CD8-positive, alpha-beta memory T cell (primary cell): ENCODE measurements around the gene URB2. TPM values are rescaled to one million over a fixed set of nuclear protein-coding genes. Genes with fewer than 3 reads are reported as not detected.
"Not testable (repeated sequence)": the region's sequence is repeated elsewhere in the genome, so short reads cannot be mapped to it uniquely, and the experiment has no call there.

Source experiments
- CTCF ChIA-PET: fragments of 350-600 bp; sonication (Branson Sonifier 250); formaldehyde crosslinking; loops from one replicate; lab custom pipeline; 2021; ENCODE audit warnings: antibody characterized with exemption; lab: Charles Lee
- POLR2A ChIA-PET: fragments of 350-600 bp; sonication (Branson Sonifier 250); formaldehyde crosslinking; loops from one replicate; lab custom pipeline; 2021; ENCODE audit warnings: antibody characterized with exemption; lab: Charles Lee
- DNase-seq, 5 donors: peaks; one replicate each; pipeline versions ENCODE4 v3.0.0 to v3.0.0-alpha.2; 2020 to 2022; ENCODE audit warnings: mixed read lengths in 1 of 5
- H3K27ac ChIP-seq: one replicate; pipeline ENCODE4 v1.7.0; 2013; ENCODE audit warnings: low read depth, mild to moderate bottlenecking, low read length, moderate library complexity
- H3K27me3 ChIP-seq: 2 replicates; pipeline ENCODE4 v1.7.0; 2013; ENCODE audit warnings: low read length, mild to moderate bottlenecking; ENCODE audit not compliant: insufficient read depth, poor library complexity, severe bottlenecking
- H3K36me3 ChIP-seq: 2 replicates; pipeline ENCODE4 v1.7.0; 2013; ENCODE audit warnings: mild to moderate bottlenecking, low read length, moderate library complexity; ENCODE audit not compliant: insufficient read depth
- H3K4me1 ChIP-seq: 2 replicates; pipeline ENCODE4 v1.7.0; 2013; ENCODE audit warnings: mild to moderate bottlenecking, low read length, moderate library complexity; ENCODE audit not compliant: insufficient read depth
- H3K4me3 ChIP-seq: 2 replicates; pipeline ENCODE4 v1.7.0; 2013; ENCODE audit warnings: mild to moderate bottlenecking, low read length
- H3K9me3 ChIP-seq: 2 replicates; pipeline ENCODE4 v1.7.0; 2013; ENCODE audit warnings: mild to moderate bottlenecking, low read length
- H3K27ac Mint-ChIP-seq, 8 donors: one replicate each; pipeline ENCODE4 v1.8.0; 2020 to 2021; ENCODE audit warnings: mixed read lengths in 8 of 8, mild to moderate bottlenecking in 6 of 8, inconsistent platforms in 3 of 8, moderate library complexity in 3 of 8
- H3K27me3 Mint-ChIP-seq, 2 donors: one replicate each; pipeline ENCODE4 v1.8.0; 2020 to 2021; ENCODE audit warnings: mixed read lengths in 2 of 2, mild to moderate bottlenecking in 1 of 2, moderate library complexity in 1 of 2
- H3K36me3 Mint-ChIP-seq, 3 donors: one replicate each; pipeline ENCODE4 v1.8.0; 2020 to 2021; ENCODE audit warnings: mixed read lengths in 3 of 3, inconsistent platforms in 1 of 3, mild to moderate bottlenecking in 1 of 3
- H3K4me1 Mint-ChIP-seq, 3 donors: one replicate each; pipeline ENCODE4 v1.8.0; 2020 to 2021; ENCODE audit warnings: mixed read lengths in 3 of 3, inconsistent platforms in 1 of 3, mild to moderate bottlenecking in 1 of 3
- H3K4me3 Mint-ChIP-seq, 7 donors: one replicate each; pipeline ENCODE4 v1.8.0; 2020 to 2021; ENCODE audit warnings: mixed read lengths in 7 of 7, mild to moderate bottlenecking in 6 of 7, moderate library complexity in 4 of 7, inconsistent platforms in 2 of 7
- H3K9me3 Mint-ChIP-seq, 5 donors: one replicate each; pipeline ENCODE4 v1.8.0; 2020 to 2022; ENCODE audit warnings: mixed read lengths in 5 of 5, mild to moderate bottlenecking in 3 of 5, moderate library complexity in 2 of 5, inconsistent platforms in 1 of 5
- polyA plus RNA-seq: library from polyadenylated mRNA; unstranded; fragments of 300-500 nt; fragmentation: Illumina TruSeq; gene quantifications from one replicate; pipeline ENCODE4 v1.2.3, GENCODE V29; 2021
- total RNA-seq, 2 experiments: library from RNA; stranded (reverse); gene quantifications; one replicate each; pipeline ENCODE4 v1.2.3, GENCODE V29; 2021

URB2 gene
- total and polyA plus RNA-seq, 3 experiments from 2014 or later = 6.5 to 38.2 (median 37.6) TPM

DNA sequence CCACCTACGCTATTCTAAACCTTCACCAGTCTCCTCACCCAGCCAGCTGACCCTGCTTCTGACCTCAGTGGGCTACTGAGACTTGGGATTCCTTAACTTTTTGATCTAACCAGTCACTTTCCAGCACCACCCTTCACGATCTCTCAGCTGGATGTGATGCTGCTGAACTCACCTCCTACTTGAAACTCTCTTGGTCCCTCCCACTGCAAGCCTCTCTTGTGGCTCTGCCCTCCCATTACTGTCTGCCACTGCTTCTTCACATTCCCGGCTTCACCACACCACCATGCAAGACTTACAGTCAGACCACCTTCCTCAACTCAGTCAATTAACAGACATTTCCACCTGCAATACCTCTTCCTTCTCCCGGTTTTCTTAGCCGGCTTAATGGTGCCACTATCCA lies 6.4 kb upstream of the URB2 start:
- Histone ChIP-seq H3K36me3 (no peaks in the 10 kb centered on the region), H3K9me3 (no peaks in the 10 kb centered on the region), H3K4me1 (peaks cover 25% of the 10 kb centered on the region), H3K27ac (no peak overlapping the region), H3K27me3 (no peaks in the 10 kb centered on the region), H3K4me3 (no peak overlapping the region)
- Mint-ChIP-seq H3K36me3 (peaks cover 0 to 2% (median 2%) of the 10 kb centered on the region in 3 donors), H3K27me3 (no peaks in the 10 kb centered on the region), H3K4me3 (no peak overlapping the region), H3K27ac (peak overlapping the region in 2 of 8 donors; percentile 4 to 18), H3K9me3 (no peaks in the 10 kb centered on the region), H3K4me1 (peaks cover 42 to 82% (median 65%) of the 10 kb centered on the region in 3 donors)
- POLR2A ChIA-PET = no interaction called here
- CTCF ChIA-PET = no interaction called here
- no peak for DNase-seq

DNA sequence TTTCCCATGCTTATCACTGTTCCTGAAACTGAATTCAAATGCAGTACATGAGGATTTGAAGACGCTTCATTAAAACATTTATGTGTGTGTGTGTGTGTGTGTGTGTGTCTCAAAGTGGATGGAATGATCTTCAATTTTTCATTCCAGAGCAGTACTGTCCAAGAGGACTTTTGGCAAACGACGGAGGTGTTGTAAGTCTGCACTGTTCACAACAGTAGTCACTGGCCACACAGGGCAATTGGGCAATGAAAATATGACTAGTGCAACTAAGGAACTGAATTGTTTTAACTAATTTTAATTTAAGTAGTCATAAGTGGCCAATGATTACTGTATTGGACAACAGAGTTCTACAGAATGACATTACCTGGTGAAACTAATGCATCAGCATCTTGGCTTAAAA lies 5.2 kb upstream of the URB2 start:
- Histone ChIP-seq H3K27me3 (no peaks in the 10 kb centered on the region), H3K4me3 (no peak overlapping the region), H3K27ac (no peak overlapping the region), H3K36me3 (no peaks in the 10 kb centered on the region), H3K9me3 (no peaks in the 10 kb centered on the region), H3K4me1 (peaks cover 29% of the 10 kb centered on the region)
- Mint-ChIP-seq H3K27ac (peak overlapping the region in 1 of 8 donors; percentile 43), H3K27me3 (no peaks in the 10 kb centered on the region), H3K4me3 (no peak overlapping the region), H3K9me3 (no peaks in the 10 kb centered on the region), H3K36me3 (peaks cover 0 to 5% (median 2%) of the 10 kb centered on the region in 3 donors), H3K4me1 (peaks cover 49 to 83% (median 71%) of the 10 kb centered on the region in 3 donors)
- ChIA-PET CTCF (no interaction called here), POLR2A (no interaction called here)
- no peak for DNase-seq

DNA sequence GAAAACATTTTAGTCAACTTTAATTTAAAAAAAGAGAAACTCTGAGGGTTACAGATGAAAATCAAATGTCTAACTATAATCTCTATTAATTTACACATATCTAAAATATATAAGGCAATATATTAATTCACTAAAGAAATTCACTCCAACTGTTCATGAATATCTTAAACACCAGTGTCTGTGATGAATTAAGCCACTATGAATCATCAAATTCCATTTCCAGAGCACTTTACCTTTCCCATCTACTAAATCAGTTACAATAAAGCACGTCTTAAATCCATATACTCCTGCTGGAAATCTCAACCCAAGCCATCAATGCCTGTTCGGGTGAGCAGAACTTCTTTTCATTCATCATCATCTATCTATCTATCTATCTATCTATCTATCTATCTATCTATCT lies 4.4 kb upstream of the URB2 start:
- Mint-ChIP-seq H3K36me3 (peaks cover 0 to 8% (median 2%) of the 10 kb centered on the region in 3 donors), H3K27ac (no peak overlapping the region), H3K4me3 (no peak overlapping the region), H3K9me3 (no peaks in the 10 kb centered on the region), H3K27me3 (no peaks in the 10 kb centered on the region), H3K4me1 (peaks cover 51 to 84% (median 74%) of the 10 kb centered on the region in 3 donors)
- no peak for DNase-seq
- no peak overlapping the region for H3K4me3 ChIP-seq
- ChIA-PET POLR2A (no interaction called here), CTCF (interaction anchor here (0.8 kb wide), 1 partner anchor 66 kb away, joined by 3 read pairs; no protein-coding TSS in a partner anchor)
- H3K4me1 ChIP-seq = peaks cover 29% of the 10 kb centered on the region
- no peak overlapping the region for H3K27ac ChIP-seq
- no peaks in the 10 kb centered on the region for H3K27me3 ChIP-seq
- no peaks in the 10 kb centered on the region for H3K36me3 ChIP-seq
- H3K9me3 ChIP-seq = no peaks in the 10 kb centered on the region

DNA sequence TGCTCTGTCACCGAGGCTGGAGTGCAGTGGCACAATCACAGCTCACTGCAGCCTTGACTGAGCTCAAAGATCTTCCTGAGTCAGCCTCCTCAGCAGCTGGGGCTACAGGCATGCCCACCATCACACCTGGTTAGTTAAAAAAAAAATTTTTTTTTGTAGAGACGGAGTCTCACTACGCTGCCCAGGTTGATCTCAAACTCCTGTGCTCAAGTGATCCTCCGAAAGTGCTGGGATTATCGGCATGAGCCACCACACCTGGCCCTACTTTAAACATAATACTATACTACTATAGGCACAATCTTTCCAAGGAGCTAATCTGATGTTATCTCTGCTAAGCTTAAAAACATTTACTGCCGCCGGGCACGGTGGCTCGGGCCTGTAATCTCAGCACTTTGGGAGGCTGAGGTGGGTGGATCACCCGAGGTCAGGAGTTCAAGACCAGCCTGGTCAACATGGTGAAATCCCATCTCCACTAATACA lies 3.4 kb upstream of the URB2 start:
- H3K9me3 Mint-ChIP-seq, H3K9me3 ChIP-seq, H3K27ac ChIP-seq, H3K4me3 ChIP-seq, H3K27me3 ChIP-seq, DNase-seq, H3K36me3 Mint-ChIP-seq, H3K36me3 ChIP-seq, H3K27me3 Mint-ChIP-seq, POLR2A ChIA-PET, H3K4me3 Mint-ChIP-seq: not testable (repeated sequence)
- Mint-ChIP-seq H3K27ac (peak overlapping the region in 1 of 8 donors; percentile 55), H3K4me1 (peaks cover 54 to 86% (median 75%) of the 10 kb centered on the region in 3 donors)
- CTCF ChIA-PET = interaction anchor here (0.8 kb wide), 1 partner anchor 67 kb away, joined by 3 read pairs; no protein-coding TSS in a partner anchor
- peaks cover 38% of the 10 kb centered on the region for H3K4me1 ChIP-seq

DNA sequence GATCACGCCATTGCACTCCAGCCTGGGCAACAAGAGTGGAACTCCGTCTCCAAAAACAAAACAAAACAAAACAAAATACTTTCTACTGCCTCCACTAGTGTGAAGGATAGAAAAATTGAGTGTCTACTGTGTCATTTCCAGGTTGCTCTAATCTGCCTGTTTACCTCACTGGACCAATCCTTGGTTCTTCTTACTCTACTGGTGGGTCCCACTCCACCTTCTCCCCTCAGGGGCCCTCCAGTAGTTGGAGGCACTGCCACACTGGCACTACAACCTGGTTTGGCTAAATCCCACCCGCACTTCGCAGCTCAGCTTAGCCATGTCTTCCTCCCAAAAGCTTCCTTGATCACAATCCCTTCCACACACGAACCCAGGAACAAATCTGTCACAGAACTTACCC lies 2.8 kb upstream of the URB2 start:
- peaks cover 0 to 9% (median 2%) of the 10 kb centered on the region in 3 donors for H3K36me3 Mint-ChIP-seq
- CTCF ChIA-PET = no interaction called here

DNA sequence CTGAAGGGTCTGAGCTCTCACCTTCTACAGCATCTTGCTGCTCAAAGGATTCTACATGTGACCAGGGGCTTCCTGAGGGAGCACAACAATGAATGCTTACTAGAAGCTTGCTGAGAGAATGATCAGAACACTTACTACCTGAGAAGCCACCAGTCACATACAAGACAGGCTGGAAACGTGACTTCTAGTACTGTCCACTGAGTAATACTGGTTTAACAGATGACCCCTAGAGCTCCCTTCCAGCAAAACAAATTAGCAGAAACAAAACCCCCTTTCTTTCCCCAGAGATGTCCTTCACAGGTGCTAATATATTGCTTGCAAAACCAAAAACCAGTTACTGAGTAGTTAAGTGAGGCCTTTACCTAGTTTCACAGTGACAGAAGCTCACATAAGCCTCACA lies 2.2 kb upstream of the URB2 start:
- Mint-ChIP-seq H3K27ac (peak overlapping the region in 4 of 8 donors; percentile 13 to 74 (median 18)), H3K36me3 (peaks cover 0 to 14% (median 2%) of the 10 kb centered on the region in 3 donors), H3K9me3 (no peaks in the 10 kb centered on the region), H3K4me3 (peak overlapping the region; percentile 45 to 96 (median 93)), H3K27me3 (no peaks in the 10 kb centered on the region), H3K4me1 (peaks cover 55 to 84% (median 74%) of the 10 kb centered on the region in 3 donors)
- no peak for DNase-seq
- Histone ChIP-seq H3K36me3 (no peaks in the 10 kb centered on the region), H3K9me3 (no peaks in the 10 kb centered on the region), H3K4me3 (no peak overlapping the region), H3K4me1 (peaks cover 38% of the 10 kb centered on the region), H3K27me3 (no peaks in the 10 kb centered on the region), H3K27ac (no peak overlapping the region)
- ChIA-PET CTCF (interaction anchor here (1.1 to 4.5 kb wide), 2 partner anchors 9 to 65 kb away, joined by 5 to 19 read pairs; partner anchors contain the start of gene ABCB10), POLR2A (interaction anchor here (3.4 kb wide), 1 partner anchor 65 kb away, joined by 18 read pairs; the partner anchor contains the start of gene ABCB10)

More for the DNA sequence above, 2.8 kb upstream of the URB2 start:
- no peak overlapping the region for H3K27ac ChIP-seq
- POLR2A ChIA-PET = no interaction called here
- H3K36me3 ChIP-seq = no peaks in the 10 kb centered on the region
- peaks cover 38% of the 10 kb centered on the region for H3K4me1 ChIP-seq
- no peak overlapping the region for H3K4me3 ChIP-seq
- no peaks in the 10 kb centered on the region for H3K27me3 ChIP-seq
- H3K4me3 Mint-ChIP-seq = no peak overlapping the region
- no peaks in the 10 kb centered on the region for H3K27me3 Mint-ChIP-seq
- H3K4me1 Mint-ChIP-seq = peaks cover 52 to 84% (median 73%) of the 10 kb centered on the region in 3 donors
- DNase-seq = no peak
- peak overlapping the region in 2 of 8 donors; percentile 6 to 57 for H3K27ac Mint-ChIP-seq
- H3K9me3 Mint-ChIP-seq = no peaks in the 10 kb centered on the region
- H3K9me3 ChIP-seq = no peaks in the 10 kb centered on the region

DNA sequence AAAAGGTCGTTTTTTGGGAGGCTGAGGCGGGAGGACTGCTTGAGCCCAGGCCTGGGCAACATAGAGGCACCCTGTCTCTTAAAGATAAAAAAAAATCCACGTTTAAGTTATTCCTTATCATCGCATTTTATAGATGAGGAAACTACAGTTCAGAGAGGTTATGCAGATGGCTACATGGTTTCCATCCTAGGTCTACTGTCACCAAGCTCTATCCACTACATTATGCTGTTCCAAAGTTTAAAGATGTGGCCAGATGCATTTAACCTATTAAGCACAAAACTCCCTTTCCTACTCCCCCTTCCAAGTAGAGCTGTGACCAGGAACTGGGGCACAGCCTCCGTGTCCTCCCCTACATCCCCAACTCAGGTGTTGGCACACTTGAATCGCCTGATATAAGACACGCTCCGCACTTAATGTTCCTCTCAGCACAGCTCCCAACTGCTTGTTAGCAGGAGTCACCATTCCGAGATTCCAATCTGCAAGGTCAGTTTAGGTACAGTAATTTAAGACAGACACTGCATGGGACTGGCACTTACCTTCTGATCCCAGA lies 1.5 kb upstream of the URB2 start:
- CTCF ChIA-PET = interaction anchor here (1.1 to 4.5 kb wide), 3 partner anchors 8 to 66 kb away, joined by 3 to 19 read pairs (median 5); partner anchors contain the start of gene ABCB10

More for the DNA sequence above, 1.5 kb upstream of the URB2 start:
- no peaks in the 10 kb centered on the region for H3K9me3 ChIP-seq
- H3K4me3 Mint-ChIP-seq = peak overlapping the region; percentile 85 to 96 (median 93)
- H3K4me3 ChIP-seq = peak overlapping the region; percentile 89
- DNase-seq = no peak
- peak overlapping the region; percentile 71 for H3K27ac ChIP-seq
- peak overlapping the region; percentile 74 to 98 (median 90) for H3K27ac Mint-ChIP-seq
- H3K4me1 Mint-ChIP-seq = peaks cover 54 to 82% (median 70%) of the 10 kb centered on the region in 3 donors
- no peaks in the 10 kb centered on the region for H3K27me3 Mint-ChIP-seq
- no peaks in the 10 kb centered on the region for H3K9me3 Mint-ChIP-seq
- H3K4me1 ChIP-seq = peaks cover 38% of the 10 kb centered on the region
- peaks cover 0 to 17% (median 1%) of the 10 kb centered on the region in 3 donors for H3K36me3 Mint-ChIP-seq
- POLR2A ChIA-PET = interaction anchor here (3.4 kb wide), 1 partner anchor 65 kb away, joined by 18 read pairs; the partner anchor contains the start of gene ABCB10
- H3K27me3 ChIP-seq = no peaks in the 10 kb centered on the region
- H3K36me3 ChIP-seq = no peaks in the 10 kb centered on the region
